HG02759 (cell line): ENCODE measurements around the gene PEMT.

ENCODE experiments used
- ATAC-seq: cut with Tn5 transposase; IDR thresholded peaks from one replicate; pipeline ENCODE4 v1.9.1; 2021; ENCODE audit warnings: mild to moderate bottlenecking, moderate library complexity; ENCODE audit not compliant: unreplicated experiment

PEMT gene

DNA sequence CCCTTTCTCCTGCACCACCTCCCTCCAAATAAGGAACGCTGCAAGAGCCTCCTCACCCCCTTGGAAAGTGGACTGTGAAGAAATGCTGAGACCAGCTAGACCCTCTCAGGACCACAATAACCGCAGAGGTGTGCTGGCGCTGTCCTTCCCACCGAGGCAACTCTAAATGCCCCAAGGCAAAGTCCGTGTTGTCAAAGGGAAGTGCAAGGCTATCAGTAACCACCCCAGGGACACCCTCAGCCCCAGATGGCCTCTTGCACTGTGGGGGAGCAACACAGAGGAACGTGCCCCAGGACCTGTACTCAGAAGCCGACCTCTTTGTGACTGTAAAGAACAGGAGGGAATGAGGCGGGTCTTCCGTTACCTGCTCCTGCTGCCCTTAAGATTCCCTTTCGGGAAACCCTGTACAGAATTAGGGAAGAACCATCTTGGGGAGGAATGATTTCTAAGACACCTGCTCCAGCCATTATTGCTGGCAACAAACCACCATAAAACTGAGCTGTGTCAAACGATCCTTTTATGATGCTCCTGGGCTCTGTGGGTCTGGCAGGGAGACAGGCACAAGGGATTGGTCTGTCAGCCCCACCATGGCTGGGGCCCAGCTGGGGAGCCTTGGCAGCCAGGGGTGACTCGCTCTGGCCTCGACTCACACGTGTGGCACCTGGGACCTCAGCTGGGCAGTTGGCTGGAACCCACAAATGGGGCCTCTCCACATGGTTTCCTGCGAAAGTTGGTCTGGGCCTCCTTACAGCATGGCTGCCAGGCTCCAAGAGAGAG is 129.3 kb downstream of the PEMT start:
- ATAC-seq: no peak

DNA sequence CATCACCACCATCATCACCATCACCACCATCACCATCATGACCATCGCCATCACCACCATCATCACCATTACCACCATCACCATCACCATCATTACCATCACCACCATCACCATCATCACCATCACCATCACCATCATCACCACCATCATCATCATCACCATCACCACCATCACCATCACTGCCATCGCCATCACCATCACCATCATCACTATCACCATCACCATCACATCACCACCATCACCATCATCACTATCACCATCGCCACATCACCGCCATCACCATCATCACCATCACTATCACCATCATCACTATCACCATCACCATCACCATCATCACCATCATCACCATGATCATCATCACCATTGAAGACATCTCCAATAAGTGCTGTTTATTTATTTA is 131.5 kb downstream of the PEMT start:
- ATAC-seq: no peak

DNA sequence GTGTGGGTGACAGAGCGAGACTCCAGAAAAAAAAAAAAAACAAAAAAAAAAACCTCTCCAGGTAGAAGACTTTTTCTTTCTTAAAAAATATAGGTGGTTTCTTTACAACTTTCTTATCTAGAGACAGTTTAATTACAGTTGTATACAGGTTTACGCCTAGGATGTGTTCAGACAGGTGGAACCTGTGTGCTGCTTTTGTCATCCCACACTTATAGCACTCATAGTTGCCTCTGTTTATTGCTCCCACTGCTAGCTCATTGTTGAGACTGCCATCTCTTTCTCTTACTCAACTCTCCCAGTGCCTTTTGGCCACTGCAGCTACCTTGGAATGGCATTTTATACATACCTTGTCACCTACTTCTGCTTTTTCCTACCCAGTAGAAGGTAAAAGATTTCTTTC is 133.8 kb downstream of the PEMT start:
- ATAC-seq: no peak

DNA sequence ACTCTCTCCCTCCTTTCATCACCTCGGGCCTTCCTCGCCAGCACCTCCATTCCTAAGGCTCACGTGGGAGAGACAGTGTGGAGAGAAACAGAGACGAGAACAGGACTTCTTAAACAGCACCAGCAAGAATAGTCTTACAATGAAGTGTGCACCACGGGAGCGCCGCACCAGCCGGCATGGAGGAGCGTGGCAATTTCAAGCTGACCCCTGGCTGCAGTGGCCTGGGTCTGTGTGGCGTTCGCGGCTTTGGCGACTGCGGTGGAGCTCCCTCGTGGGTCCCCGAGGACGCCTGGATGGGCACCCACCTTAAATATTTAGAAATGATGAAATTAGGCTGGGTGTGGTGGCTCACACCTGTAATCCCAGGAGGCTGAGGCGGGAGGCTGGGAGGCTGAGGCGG is 135.3 kb downstream of the PEMT start:
- ATAC-seq: no peak
